PFSK-1 (cell line): ENCODE data around the gene AKAP14.

Source experiments
- FOXP2 ChIP-seq: optimal IDR thresholded peaks from 2 replicates; pipeline ENCODE3; 2011; ENCODE audit warnings: borderline replicate concordance, control low read depth, inconsistent platforms; ENCODE audit not compliant: insufficient read depth; ENCODE audit errors: extremely low read length, extremely low read depth
- POLR2AphosphoS5 ChIP-seq: IDR thresholded peaks from 2 replicates; pipeline ENCODE4 v1.6.1; 2012; ENCODE audit warnings: low read depth, mild to moderate bottlenecking, control low read depth, low read length, moderate library complexity
- REST ChIP-seq, 2 experiments: IDR thresholded peaks; 2 replicates each; pipeline versions ENCODE4 v1.6.1 to v1.8.0; 2011 to 2012; ENCODE audit warnings: low read depth in 2 of 2, low read length in 2 of 2, control low read depth in 1 of 2, inconsistent platforms in 1 of 2, mild to moderate bottlenecking in 1 of 2, moderate library complexity in 1 of 2; ENCODE audit not compliant: insufficient read depth in 1 of 2
- SIN3A ChIP-seq: IDR thresholded peaks from 2 replicates; pipeline ENCODE4 v1.6.1; 2012; ENCODE audit warnings: mild to moderate bottlenecking, low read length, moderate library complexity, borderline replicate concordance; ENCODE audit not compliant: insufficient read depth
- TAF1 ChIP-seq: IDR thresholded peaks from 2 replicates; pipeline ENCODE4 v1.6.1; 2012; ENCODE audit warnings: low read length, control low read depth, borderline replicate concordance; ENCODE audit not compliant: insufficient read depth

DNA sequence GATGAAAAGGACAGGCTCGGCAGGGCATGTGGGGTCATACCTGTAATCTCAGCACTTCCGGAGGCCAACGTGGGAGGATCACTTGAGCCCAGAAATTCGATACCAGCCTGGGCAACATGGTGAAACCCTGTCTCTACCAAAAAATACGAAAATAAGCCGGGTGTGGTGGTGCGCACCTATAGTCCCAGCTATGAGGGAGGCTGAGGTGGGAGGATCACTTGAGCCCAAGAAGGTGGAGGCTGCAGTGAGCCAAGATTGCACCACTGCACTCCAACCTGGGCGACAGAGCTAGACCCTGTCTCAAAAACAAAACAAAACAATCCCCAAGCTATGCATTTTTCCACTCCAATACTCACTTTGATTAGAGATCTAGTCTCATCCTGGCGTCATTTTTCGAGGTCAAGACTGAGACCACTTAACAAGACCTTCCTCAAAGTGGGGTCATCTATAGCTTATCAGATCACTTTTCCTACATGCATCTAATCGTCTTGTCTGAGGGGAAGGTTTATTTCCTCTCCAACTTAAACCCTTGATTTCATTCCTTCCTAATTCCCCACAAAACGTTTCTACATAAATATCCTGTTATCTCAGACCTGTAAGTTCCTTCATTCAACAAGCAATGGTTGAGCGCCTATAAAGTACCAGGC, 46.6 kb downstream of the AKAP14 start:
- no peak for TF ChIP-seq POLR2AphosphoS5
- TF ChIP-seq SIN3A: no peak
- no peak for TF ChIP-seq REST (IDR thresholded peaks at IDR 0.05; ENCODE audit: insufficient read depth in 1 of 2, low read depth in 2 of 2, low read length in 2 of 2)
- TF ChIP-seq TAF1: no peak
- TF ChIP-seq FOXP2: no peak
